ENCODE results near the gene TGFBR1. TPM values are rescaled to one million over a fixed set of nuclear protein-coding genes. Genes with fewer than 3 reads are reported as not detected.

TGFBR1 gene
- total RNA-seq, 1 donor from 2014 or later: 203 TPM

GRCh38 chr9:99090336-99091130, 14.4 kb upstream of the TGFBR1 start:
- no peaks in the 10 kb centered on the region for H4K20me1 ChIP-seq (ENCODE audit: insufficient read depth, low read length)
- no peak overlapping the region for H2AFZ ChIP-seq (ENCODE audit: low read depth, low read length)
- no peaks in the 10 kb centered on the region for H3K36me3 ChIP-seq (ENCODE audit: insufficient read depth, low read length)
- H3K9me3 ChIP-seq (ENCODE audit: insufficient read depth, low read depth, low read length): peaks cover 10% of the 10 kb centered on the region
- Mint-ChIP-seq H3K36me3 (ENCODE audit: low read depth, unreplicated experiment) (peaks cover 4% of the 10 kb centered on the region), H3K4me3 (ENCODE audit: unreplicated experiment) (no peak overlapping the region), H3K27me3 (ENCODE audit: low read depth, unreplicated experiment) (peaks cover 2% of the 10 kb centered on the region), H3K4me1 (ENCODE audit: low read depth, unreplicated experiment) (peaks cover 16% of the 10 kb centered on the region), H3K27ac (ENCODE audit: unreplicated experiment) (no peak overlapping the region), H3K9me3 (ENCODE audit: unreplicated experiment) (peaks cover 8% of the 10 kb centered on the region)
- H3K4me1 ChIP-seq (ENCODE audit: insufficient read depth, low read length): peaks cover 13% of the 10 kb centered on the region
- no peak overlapping the region for H3K9ac ChIP-seq (ENCODE audit: low read length)
- FAIRE-seq (no peak), DNase-seq (ENCODE audit: low read depth) (peak; percentile 75)
- H3K27me3 ChIP-seq (ENCODE audit: insufficient read depth, low read length): no peaks in the 10 kb centered on the region
- H3K4me3 ChIP-seq (ENCODE audit: insufficient read depth, low read depth, low read length): no peak overlapping the region
- H3K27ac ChIP-seq (ENCODE audit: low read depth, low read length): no peak overlapping the region
- no peaks in the 10 kb centered on the region for H3K79me2 ChIP-seq (ENCODE audit: insufficient read depth, low read length)
- no peak for TF ChIP-seq EZH2 (IDR thresholded peaks at IDR 0.05; ENCODE audit: insufficient read depth, low read length)
- no peak for TF ChIP-seq CTCF (IDR thresholded peaks at IDR 0.05; ENCODE audit: insufficient read depth, low read depth, low read length)
- no peak overlapping the region for H3K4me2 ChIP-seq (ENCODE audit: low read length)

- H3K27ac Mint-ChIP-seq (ENCODE audit: unreplicated experiment): no peak overlapping the region
- no peaks in the 10 kb centered on the region for H3K4me1 ChIP-seq (ENCODE audit: insufficient read depth, low read length)
- no peak overlapping the region for H2AFZ ChIP-seq (ENCODE audit: low read depth, low read length)
- H3K27me3 Mint-ChIP-seq (ENCODE audit: low read depth, unreplicated experiment): peaks cover 6% of the 10 kb centered on the region
- peaks cover 8% of the 10 kb centered on the region for H3K9me3 Mint-ChIP-seq (ENCODE audit: unreplicated experiment)
- no peaks in the 10 kb centered on the region for H3K36me3 ChIP-seq (ENCODE audit: insufficient read depth, low read length)
- no peak overlapping the region for H3K4me3 Mint-ChIP-seq (ENCODE audit: unreplicated experiment)
- no peak for FAIRE-seq
- H3K4me3 ChIP-seq (ENCODE audit: insufficient read depth, low read depth, low read length): no peak overlapping the region
- peaks cover 4% of the 10 kb centered on the region for H3K36me3 Mint-ChIP-seq (ENCODE audit: low read depth, unreplicated experiment)
- H3K9ac ChIP-seq (ENCODE audit: low read length): no peak overlapping the region
- no peaks in the 10 kb centered on the region for H3K79me2 ChIP-seq (ENCODE audit: insufficient read depth, low read length)
- H3K27me3 ChIP-seq (ENCODE audit: insufficient read depth, low read length): peaks cover 5% of the 10 kb centered on the region
- H3K9me3 ChIP-seq (ENCODE audit: insufficient read depth, low read depth, low read length): peaks cover 10% of the 10 kb centered on the region
- no peak overlapping the region for H3K4me2 ChIP-seq (ENCODE audit: low read length)
- TF ChIP-seq EZH2 (IDR thresholded peaks at IDR 0.05; ENCODE audit: insufficient read depth, low read length): no peak
- no peak for TF ChIP-seq CTCF (IDR thresholded peaks at IDR 0.05; ENCODE audit: insufficient read depth, low read depth, low read length)
- peaks cover 10% of the 10 kb centered on the region for H3K4me1 Mint-ChIP-seq (ENCODE audit: low read depth, unreplicated experiment)
- H4K20me1 ChIP-seq (ENCODE audit: insufficient read depth, low read length): no peaks in the 10 kb centered on the region
- H3K27ac ChIP-seq (ENCODE audit: low read depth, low read length): no peak overlapping the region
- DNase-seq (ENCODE audit: low read depth): no peak
Observed at GRCh38 chr9:99092643-99093491, 12.0 kb upstream of the TGFBR1 start.
